22Rv1 (cell line): ENCODE results near the gene IGSF8.
A peak's percentile ranks its signal among the peaks of the same experiment; 100 is the strongest.

Experiments used
- CTCF ChIP-seq: fragments of 450-650 bp; IDR thresholded peaks from 2 replicates; pipeline ENCODE4 v1.5.1; 2017; ENCODE audit warnings: mild to moderate bottlenecking
- ZFX ChIP-seq: fragments of 450-650 bp; IDR thresholded peaks from 2 replicates; pipeline ENCODE4 v1.6.1; 2017; ENCODE audit warnings: antibody characterized with exemption, borderline replicate concordance

DNA sequence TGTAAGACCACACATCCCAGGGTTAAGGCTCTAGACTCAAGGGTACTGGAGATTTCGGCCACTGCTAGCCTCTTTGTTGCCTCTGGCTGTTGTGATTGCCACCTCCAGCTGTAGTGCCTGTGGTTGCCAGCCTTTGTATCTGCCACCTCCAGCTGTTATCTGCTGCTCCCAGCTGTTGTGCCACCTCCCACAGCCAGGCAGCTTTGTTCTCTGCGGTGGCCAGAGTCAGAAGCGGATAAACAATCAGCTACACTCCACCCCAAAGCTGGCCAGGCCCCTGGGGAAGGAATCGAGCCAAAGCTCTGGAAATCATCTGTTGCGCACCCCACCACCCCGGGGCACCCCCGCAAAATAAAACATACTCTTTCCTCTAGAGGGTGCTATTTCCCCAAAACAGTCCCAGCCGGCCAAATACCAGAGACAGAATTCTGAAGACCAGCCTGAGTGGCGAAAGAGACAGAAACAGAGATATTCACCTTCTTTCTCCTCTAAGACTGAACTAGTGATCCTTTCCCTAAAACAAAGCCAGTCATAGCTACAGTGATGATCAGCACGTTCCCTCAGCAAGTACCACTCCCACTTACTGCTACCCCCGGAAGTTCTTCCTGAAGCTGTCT lies 51.8 kb downstream of the IGSF8 start:
- no peak for TF ChIP-seq ZFX
- peak; percentile 77 for TF ChIP-seq CTCF
